HCT116 (cell line): ENCODE data around the gene DEXI.

ENCODE experiments used
- ATF3 ChIP-seq: IDR thresholded peaks from 2 replicates; pipeline ENCODE4 v1.6.1; 2012
- CBX3 ChIP-seq: IDR thresholded peaks from 2 replicates; pipeline ENCODE4 v1.6.1; 2012; ENCODE audit warnings: low read depth
- CEBPB ChIP-seq: IDR thresholded peaks from 2 replicates; pipeline ENCODE4 v1.6.1; 2012; ENCODE audit warnings: low read depth
- CTCF ChIP-seq, 3 experiments: fragments of 200-600 bp in 1 of 3; sonication (generic) in 1 of 3; IDR thresholded peaks in 2 of 3; conservative IDR thresholded peaks in 1 of 3; 2 replicates each; pipeline ENCODE4 v1.5.1; 2012 to 2017; ENCODE audit warnings: low read depth in 2 of 3, low read length in 2 of 3, antibody characterized with exemption in 1 of 3, borderline replicate concordance in 1 of 3, control low read depth in 1 of 3, mild to moderate bottlenecking in 1 of 3, mixed read lengths in 1 of 3, mixed run types in 1 of 3, moderate library complexity in 1 of 3; ENCODE audit not compliant: insufficient read depth in 1 of 3
- EGR1 ChIP-seq: IDR thresholded peaks from 2 replicates; pipeline ENCODE4 v1.6.1; 2012; ENCODE audit warnings: low read depth
- EZH2 ChIP-seq: fragments of 200-600 bp; sonication (generic); IDR thresholded peaks from 2 replicates; pipeline ENCODE4 v1.6.1; 2017; ENCODE audit warnings: antibody characterized with exemption, mixed run types
- EZH2phosphoT487 ChIP-seq: fragments of 200-600 bp; IDR thresholded peaks from 2 replicates; pipeline ENCODE4 v1.6.1; 2018; ENCODE audit warnings: antibody characterized with exemption, borderline replicate concordance
- FOSL1 ChIP-seq: IDR thresholded peaks from 2 replicates; pipeline ENCODE4 v1.6.1; 2012; ENCODE audit warnings: low read depth
- POLR2AphosphoS5 ChIP-seq: IDR thresholded peaks from 2 replicates; pipeline ENCODE4 v1.6.1; 2011; ENCODE audit warnings: mild to moderate bottlenecking, low read depth, low read length, moderate library complexity
- SIN3A ChIP-seq: IDR thresholded peaks from 2 replicates; pipeline ENCODE4 v1.6.1; 2012; ENCODE audit warnings: low read depth
- SP1 ChIP-seq: IDR thresholded peaks from 2 replicates; pipeline ENCODE4 v1.6.1; 2012; ENCODE audit warnings: low read depth
- YY1 ChIP-seq: IDR thresholded peaks from 2 replicates; pipeline ENCODE4 v1.6.1; 2011; ENCODE audit warnings: low read length, low read depth, moderate library complexity, mild to moderate bottlenecking; ENCODE audit not compliant: insufficient replicate concordance; ENCODE audit errors: extremely low read depth

- peak; percentile 35 to 50 (median 46); a peak in 5 of 6 replicates for TF ChIP-seq CTCF (IDR thresholded peaks at IDR 0.05 in 2 of 3, conservative IDR thresholded peaks at IDR 0.05 in 1 of 3; ENCODE audit: borderline replicate concordance in 1 of 3, insufficient read depth in 1 of 3, low read depth in 2 of 3, low read length in 2 of 3)
- no peak for TF ChIP-seq EZH2phosphoT487
- TF ChIP-seq ATF3, result no peak
- TF ChIP-seq EZH2, result no peak
- no peak for TF ChIP-seq POLR2AphosphoS5
- no peak for TF ChIP-seq EGR1
- TF ChIP-seq FOSL1, result no peak
- no peak for TF ChIP-seq SP1
- TF ChIP-seq SIN3A, result no peak
- no peak for TF ChIP-seq YY1
- no peak for TF ChIP-seq CEBPB
- no peak for TF ChIP-seq CBX3
Observed at GRCh38 chr16:10983159-10983558, 40.9 kb upstream of the DEXI start.
